HL-60/S4 (cell line): ENCODE measurements around the gene CDC7.

Source experiments
- in situ Hi-C: fragments of 300-500 bp; cut with MboI; formaldehyde crosslinking; loops from 2 replicates; pipeline ENCODE4 v1.14.3; 2022; ENCODE audit warnings: low sequenced_read_pairs

Gene CDC7

GRCh38 chr1:91546301-91546581 lies 45.6 kb downstream of the CDC7 start:
- in situ Hi-C loops, result no loop called here

GRCh38 chr1:91546876-91547275 lies 46.2 kb downstream of the CDC7 start:
- in situ Hi-C loops, result no loop called here

GRCh38 chr1:91548376-91549040 lies 47.9 kb downstream of the CDC7 start:
- in situ Hi-C loops, result no loop called here

- in situ Hi-C loops, result no loop called here
Observed at GRCh38 chr1:91549041-91549735, 48.5 kb downstream of the CDC7 start.

GRCh38 chr1:91550961-91551360 lies 50.3 kb downstream of the CDC7 start:
- in situ Hi-C loops, result no loop called here

- in situ Hi-C loops, result no loop called here
Observed at GRCh38 chr1:91552091-91552490, 51.4 kb downstream of the CDC7 start.

GRCh38 chr1:91552596-91552995 lies 51.9 kb downstream of the CDC7 start:
- in situ Hi-C loops, result no loop called here

GRCh38 chr1:91553177-91553591 lies 52.5 kb downstream of the CDC7 start:
- in situ Hi-C loops, result no loop called here

- in situ Hi-C loops, result no loop called here
Observed at GRCh38 chr1:91555074-91555730, 54.6 kb downstream of the CDC7 start.

- in situ Hi-C loops, result no loop called here
Observed at GRCh38 chr1:91555821-91556531, 55.3 kb downstream of the CDC7 start.

- in situ Hi-C loops, result no loop called here
Observed at GRCh38 chr1:91556556-91556955, 55.9 kb downstream of the CDC7 start.

GRCh38 chr1:91557039-91557690 lies 56.5 kb downstream of the CDC7 start:
- in situ Hi-C loops, result no loop called here

- in situ Hi-C loops, result no loop called here
Observed at GRCh38 chr1:91557826-91558225, 57.2 kb downstream of the CDC7 start.

GRCh38 chr1:91559046-91559750 lies 58.5 kb downstream of the CDC7 start:
- in situ Hi-C loops, result no loop called here

GRCh38 chr1:91559838-91560565 lies 59.4 kb downstream of the CDC7 start:
- in situ Hi-C loops, result no loop called here

- in situ Hi-C loops, result no loop called here
Observed at GRCh38 chr1:91564888-91565701, 64.4 kb downstream of the CDC7 start.

- in situ Hi-C loops, result no loop called here
Observed at GRCh38 chr1:91567583-91567982, 66.9 kb downstream of the CDC7 start.

GRCh38 chr1:91568261-91568660 lies 67.6 kb downstream of the CDC7 start:
- in situ Hi-C loops, result no loop called here
